Left ventricle myocardium superior (tissue), 1 donor: ENCODE measurements around the gene CEP72. TPM values are rescaled to one million over a fixed set of nuclear protein-coding genes. Genes with fewer than 3 reads are reported as not detected.

ENCODE experiments used
- ATAC-seq: fragments of 200-7000 bp; cut with Tn5 transposase; one replicate; pipeline ENCODE4 v1.9.1; 2020; ENCODE audit warnings: mild to moderate bottlenecking, moderate library complexity
- DNase-seq: peaks from one replicate; pipeline ENCODE4 v3.0.0-alpha.2; 2020
- intact Hi-C: fragments of 100-400 bp; cut with micrococcal nuclease; formaldehyde crosslinking; loops from one replicate; pipeline ENCODE4 v1.11.0; 2022
- total RNA-seq: library from RNA; stranded (reverse); fragmentation: NEBNext Ultra II Directional; extraction: Animal tissue kit (Norgen Biotek cat#: 25700); gene quantifications from one replicate; pipeline ENCODE4 v1.2.1, GENCODE V29; 2021
- donor health status: DM: no; HTN: yes; CAD: no; lungs with severe emphysema.

The CEP72 gene
- total RNA-seq, 1 donor from 2014 or later: 1.6 TPM

DNA sequence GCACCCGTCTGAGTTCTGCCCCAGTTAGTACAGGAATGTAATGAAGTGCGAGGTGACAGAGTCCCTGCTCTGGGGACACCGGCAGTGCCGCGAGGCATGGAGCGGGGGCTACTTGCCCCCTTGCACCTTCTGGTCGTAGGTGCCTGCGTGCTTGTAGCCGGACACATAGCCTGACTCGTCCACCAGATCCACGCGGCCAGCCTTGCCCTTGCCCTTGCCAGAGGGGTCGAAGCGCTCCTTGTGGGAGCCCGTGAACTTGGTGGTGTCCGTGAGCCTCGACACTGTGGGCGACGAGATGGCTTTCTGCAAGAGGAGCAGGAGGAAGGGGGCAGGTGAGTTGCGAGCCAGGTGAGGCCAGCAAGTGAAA lies 52.8 kb downstream of the CEP72 start:
- intact Hi-C loops: no loop called here
- ATAC-seq (no peak), DNase-seq (peak; percentile 27)

DNA sequence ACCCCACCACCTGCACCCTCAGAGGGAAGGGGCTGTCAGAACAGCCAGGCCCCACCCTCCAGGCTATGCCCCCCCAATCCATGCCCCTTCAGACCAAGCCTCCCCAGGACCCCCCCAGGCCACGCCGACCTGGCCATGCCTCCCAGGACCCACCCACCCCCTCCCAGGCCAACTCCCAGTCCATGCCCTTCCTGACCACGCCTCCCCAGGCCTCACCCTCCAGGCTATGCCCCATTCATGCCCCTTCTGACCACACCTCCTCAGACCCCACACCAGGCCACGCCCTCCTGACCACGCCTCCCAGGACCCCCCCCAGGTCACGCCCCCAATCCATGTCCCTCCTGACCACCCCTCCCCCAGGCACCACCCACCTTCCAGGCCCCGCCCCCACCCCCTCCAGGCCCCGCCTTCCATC lies 53.4 kb downstream of the CEP72 start:
- DNase-seq (no peak), ATAC-seq (no peak)
- intact Hi-C loops: no loop called here

DNA sequence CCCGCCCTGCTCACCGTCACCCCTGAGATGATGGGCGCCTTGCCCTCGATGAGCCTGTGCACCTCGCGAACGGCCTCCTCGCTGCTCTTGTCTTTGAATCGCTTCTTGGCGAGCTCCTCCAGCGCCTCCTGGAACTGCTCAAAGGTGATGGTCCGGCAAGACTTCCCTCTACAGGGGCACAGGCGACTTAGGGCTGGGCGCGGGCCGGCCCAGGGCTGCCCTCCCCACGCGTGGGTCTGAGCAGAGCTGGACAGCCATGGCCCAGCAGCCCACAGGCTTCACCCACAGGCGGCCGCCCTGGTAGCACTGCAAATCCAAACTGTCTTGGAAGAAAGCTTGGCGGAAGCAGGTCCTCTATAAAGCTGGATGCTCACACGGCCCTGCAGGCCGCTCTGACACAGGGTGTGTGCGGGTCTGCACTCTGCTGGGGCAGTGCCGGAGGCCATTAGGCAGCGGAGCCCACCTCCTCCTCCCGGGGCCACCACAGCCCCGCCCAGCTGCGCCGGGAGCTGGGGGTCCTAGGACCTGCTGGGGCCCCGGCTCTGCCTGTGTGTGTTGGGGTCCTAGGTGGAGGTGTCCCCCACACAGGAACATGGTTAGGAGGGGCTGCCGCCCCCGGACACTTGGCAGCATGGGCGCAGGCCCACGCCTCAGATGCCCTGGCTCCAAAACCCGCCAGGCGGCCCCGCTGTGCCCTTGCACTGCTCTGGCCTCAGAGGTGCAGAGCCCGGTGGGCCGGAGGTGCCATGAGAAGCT lies 54.0 kb downstream of the CEP72 start:
- ATAC-seq (no peak), DNase-seq (peak; percentile 18)
- intact Hi-C loops: no loop called here

DNA sequence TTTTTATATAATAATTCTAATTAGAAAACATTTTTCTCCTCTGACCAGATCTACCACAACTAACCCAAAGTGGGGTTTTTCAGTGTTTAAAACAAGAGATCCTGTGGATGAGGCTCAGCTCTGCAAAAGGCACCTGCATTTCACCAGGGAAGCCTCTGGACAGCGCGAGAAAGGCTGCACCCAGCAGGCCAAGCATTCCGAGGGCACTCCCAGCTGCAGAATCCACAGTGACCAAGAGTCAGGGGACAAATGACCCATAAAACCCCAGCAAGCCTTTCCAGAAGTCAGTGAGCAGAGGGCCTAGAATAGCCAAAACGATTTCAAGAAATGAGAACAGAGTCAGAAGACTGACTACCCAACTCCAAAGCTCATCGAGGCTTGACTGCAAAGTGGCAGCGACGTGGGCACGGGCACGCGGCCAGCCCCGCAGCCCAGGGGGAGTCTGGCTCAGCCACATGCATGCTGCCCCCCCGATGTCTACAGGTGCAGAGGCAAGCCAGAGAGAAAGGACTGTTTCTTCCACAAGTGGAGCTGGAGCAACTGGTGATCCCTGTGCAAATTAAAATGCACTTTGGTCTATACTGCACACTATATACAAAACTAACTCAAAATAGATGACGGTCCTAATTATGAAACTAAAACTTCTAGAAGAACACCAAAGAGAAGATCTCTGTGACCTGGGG lies 54.8 kb downstream of the CEP72 start:
- no peak for DNase-seq
- no peak for ATAC-seq
- intact Hi-C loops: no loop called here

DNA sequence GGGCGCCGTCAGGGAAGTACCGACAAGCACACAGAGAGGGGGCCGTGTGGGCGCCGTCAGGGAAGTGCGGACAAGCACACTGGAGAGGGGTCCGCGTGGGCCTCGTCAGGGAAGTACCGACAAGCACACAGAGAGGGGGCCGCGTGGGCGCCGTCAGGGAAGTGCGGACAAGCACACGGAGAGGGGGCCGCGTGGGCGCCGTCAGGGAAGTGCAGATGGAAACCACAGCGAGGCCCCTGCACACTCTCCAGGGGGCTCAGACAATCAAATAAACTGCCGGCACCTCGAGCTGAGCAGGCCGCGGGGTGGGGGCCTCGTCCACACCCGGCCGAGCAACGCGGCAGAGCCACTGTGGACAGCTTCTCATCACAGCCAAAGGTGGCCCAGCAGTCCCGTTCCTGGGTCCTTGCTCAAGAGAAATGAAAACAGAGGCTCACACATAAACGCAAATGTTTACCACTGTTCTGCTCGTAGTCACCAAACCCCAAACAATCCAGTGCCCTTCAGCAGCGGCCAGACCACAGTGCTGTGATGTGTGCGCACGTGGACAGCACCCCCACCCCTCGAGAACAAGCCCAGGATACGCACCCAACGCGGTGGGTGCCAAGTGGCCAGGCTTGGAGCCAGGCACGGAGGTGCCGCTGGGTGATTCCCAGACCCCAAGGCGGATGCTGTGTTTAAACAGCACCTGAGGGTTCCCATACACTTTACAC lies 56.3 kb downstream of the CEP72 start:
- intact Hi-C loops: no loop called here
- DNase-seq (no peak), ATAC-seq (no peak)

DNA sequence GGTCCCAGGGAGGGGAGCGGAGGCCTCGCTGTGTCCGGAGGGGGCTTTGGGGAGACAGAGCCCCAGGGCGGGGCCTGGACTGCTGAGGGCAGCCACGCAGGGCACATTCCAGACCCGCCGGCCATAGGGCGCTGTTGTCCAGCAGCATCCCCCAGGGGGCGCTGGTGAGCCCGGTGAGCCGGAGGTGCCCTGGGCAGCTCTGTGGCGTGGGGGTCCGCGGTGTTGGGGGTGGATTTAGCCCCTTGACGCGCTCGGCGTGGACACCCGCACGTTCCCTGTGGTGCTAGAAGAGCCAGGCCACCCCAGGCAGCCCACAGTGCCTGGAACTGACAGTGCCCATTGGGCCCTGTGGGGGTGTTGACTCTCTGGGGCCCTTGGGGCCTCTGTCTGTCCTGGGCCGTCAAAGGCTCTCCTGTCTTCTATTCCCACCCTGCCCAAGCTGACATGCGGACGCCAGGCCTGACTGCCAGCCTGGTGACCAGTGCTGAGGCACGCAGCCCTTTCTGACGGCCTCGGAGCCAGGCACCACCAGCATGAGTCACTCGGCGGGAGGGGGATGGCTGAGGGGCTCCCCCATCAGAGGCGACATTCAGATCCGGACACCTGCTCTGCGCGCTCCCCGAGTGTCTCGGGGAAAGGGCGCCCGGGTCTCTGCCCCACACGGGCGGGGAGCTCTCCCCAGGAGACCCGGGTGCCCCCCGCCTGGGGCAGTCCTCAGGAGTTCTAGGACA lies 57.1 kb downstream of the CEP72 start:
- intact Hi-C loops: no loop called here
- DNase-seq (peak; percentile 34), ATAC-seq (no peak)

DNA sequence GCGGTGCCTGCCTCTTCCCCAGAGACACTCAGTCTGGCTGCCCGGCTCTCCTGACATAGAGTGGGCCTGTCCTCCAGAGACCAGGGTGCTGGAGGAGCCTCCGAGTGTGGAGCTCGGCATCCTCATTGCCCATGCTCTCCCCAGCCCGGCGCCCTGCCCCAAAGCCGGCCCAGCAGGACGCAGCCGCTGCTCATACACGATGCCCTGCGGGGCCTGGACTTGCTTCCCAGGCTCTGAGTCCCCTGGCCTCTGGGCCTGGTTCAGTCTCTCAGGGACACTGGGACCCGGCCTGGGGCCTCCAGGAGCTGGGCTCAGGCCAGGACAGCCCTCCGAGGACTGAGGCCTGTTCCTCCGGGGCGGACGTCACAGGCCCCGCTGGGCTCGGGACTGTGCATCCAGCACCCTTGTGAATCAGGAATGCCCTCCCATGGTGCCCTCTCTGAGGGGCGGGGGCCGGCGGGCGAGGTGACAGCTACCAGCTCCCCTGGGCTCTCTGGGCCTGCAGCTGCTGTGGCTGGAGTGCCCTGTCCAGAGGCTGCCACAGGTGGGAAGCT lies 57.8 kb downstream of the CEP72 start:
- DNase-seq (peak; percentile 35), ATAC-seq (no peak)
- intact Hi-C loops: no loop called here

DNA sequence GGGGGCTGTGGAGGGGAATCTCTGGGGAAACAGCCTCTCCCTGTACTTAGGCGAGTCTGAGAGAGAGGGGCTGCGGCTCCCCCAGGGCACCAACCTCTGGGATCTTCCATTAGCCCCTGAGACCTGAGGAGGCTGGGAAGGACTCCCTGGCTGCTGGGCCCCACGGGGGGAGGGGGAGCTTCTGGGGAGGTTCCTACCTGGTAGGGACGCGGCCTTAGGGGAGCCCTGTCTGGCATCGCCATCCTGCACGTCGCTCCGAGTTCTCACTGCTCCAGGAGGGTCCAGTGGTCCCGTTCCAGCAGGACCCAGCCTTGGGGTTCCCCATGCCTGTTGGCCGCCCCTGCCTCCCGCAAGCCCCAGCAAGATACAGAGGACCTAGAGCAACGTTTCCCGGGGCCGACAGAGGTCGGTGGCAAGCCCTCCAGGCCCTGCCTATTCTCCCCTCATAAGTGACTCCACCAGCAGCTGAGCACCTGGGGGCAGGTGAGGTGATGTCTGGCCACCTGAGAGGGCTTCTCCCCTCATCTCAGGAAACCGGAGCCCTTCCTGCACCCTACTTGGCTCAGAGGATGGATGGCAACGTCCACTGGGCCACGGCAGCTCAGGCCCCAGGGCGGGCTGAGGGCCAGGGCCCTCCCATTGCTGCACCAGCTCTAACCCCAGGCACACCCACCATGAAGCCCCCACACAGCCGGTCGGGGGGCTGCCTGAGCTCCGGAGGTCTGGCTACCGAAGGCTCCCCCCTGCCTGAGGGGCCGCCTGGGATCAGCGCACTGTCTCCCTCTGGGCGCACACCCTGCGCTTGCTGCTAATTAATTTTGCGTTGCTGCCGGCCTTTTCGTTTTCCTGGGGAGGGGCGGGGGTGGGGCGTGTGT lies 58.5 kb downstream of the CEP72 start:
- no peak for ATAC-seq
- DNase-seq: no peak
- intact Hi-C loops: no loop called here

DNA sequence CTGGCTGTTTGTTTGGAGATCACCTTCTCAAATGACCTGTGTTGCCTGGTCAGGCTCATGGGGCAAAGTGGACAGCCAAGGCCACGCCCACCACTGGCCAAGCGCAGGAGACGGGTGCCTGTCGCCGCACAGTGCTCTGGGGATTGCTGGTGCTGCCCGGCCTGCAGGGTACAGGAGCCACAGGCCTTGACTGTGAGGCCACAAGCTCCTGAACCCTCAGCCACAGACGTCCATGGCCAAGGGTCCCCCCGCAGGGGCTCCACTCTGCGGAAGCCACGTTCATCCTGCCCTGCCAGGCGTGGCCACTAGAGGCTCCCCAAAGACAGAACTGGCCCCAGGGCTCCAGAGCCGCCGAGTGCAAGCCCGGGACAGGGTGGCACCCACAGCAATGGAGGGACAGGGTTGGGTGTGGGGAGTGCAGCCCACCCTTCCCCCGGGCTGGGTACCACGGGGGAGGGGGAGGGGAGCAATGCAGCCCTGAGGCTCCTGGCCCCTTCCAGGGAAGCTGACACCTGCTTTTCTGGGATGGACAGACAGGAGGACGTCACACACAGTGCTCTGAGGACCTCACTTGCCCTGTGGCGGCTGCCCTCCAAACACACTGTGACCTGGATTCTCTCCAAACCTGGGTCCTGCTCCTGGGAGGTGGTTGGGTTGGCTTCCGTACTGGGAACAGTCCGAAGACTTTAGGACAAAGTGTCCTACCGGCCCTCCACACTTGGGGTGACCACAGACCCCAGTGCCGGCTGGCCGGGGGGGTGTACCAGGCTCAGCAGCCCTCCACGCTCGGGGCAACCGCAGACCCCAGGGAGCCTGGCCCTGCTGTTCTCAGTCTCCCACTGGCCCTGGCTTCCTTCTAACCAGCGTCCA lies 59.6 kb downstream of the CEP72 start:
- intact Hi-C loops: no loop called here
- peak; percentile 86 for DNase-seq
- ATAC-seq: peak; percentile 73

DNA sequence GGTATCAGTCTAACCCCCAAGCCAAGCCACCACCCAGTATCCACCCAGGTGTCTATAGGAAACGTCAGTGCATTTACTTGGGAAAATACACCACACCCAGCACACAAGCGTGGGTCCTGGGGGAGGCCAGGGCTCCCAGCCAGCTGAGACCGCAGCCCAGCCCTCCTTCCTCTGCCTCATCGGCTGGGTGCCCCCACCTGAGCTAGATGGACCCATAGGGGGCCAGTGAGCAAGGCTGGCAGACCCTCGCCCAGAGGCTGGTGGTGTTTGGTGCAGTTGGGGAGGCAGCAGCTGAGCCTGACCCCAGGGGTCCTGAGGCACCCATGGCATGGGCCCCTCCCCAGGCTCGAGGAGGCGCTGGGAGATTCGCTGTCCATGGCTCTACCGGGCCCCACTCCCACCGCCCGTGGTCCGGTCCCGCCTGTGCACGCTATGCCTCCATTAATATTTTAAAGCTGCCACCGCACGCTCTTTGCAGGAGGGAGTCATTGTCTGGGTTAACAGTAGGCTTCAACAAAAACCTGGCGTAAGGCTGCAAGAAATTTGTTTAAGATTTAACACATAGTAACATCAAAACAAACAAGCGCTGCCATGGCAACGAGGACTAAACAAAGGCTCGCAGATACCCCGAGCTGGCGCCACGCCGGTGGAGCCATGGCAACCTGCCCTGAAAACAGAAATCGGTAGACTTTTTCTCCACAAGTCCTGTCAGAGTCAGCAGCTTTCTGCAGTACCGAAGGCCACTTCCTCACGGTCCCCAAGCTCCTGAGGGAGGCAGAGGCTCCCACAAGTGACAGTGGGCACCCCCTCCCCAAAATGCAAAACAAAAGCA lies 60.4 kb downstream of the CEP72 start:
- intact Hi-C loops: no loop called here
- peak; percentile 88 for DNase-seq
- peak; percentile 25 for ATAC-seq

DNA sequence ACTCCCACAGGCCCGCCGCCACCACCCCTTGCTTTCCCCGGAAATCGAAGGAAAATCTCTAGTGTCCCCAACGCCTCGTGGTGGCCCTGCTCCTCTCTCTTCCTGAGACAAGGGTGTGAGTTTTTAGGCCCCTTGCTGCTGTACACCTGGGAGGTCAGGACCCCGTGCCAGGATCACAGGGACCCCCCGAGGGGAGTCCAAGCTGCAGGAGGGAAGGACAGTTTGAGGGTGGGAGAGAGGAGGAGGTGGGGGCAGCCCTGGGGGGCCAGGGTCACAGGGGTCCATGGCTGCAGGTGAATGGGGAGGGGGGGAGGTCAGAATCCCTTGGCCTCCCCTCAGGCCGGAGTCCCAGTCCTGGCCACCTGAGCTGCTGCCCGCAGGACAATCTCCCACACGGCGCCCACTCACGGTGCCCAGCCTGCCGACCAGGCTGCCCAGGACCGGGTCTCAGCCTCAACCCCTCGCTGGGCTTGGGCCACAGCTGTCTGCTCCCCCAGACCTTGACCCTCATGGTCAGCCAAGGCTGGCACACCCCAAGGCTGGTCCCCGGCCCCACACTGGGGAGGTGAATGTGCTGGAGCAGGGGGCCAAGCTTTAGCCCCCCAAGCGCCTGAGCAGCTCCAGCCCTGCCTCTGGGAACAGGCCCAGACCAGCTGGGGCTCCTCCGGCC lies 61.2 kb downstream of the CEP72 start:
- ATAC-seq: no peak
- intact Hi-C loops: no loop called here
- DNase-seq: peak; percentile 32

DNA sequence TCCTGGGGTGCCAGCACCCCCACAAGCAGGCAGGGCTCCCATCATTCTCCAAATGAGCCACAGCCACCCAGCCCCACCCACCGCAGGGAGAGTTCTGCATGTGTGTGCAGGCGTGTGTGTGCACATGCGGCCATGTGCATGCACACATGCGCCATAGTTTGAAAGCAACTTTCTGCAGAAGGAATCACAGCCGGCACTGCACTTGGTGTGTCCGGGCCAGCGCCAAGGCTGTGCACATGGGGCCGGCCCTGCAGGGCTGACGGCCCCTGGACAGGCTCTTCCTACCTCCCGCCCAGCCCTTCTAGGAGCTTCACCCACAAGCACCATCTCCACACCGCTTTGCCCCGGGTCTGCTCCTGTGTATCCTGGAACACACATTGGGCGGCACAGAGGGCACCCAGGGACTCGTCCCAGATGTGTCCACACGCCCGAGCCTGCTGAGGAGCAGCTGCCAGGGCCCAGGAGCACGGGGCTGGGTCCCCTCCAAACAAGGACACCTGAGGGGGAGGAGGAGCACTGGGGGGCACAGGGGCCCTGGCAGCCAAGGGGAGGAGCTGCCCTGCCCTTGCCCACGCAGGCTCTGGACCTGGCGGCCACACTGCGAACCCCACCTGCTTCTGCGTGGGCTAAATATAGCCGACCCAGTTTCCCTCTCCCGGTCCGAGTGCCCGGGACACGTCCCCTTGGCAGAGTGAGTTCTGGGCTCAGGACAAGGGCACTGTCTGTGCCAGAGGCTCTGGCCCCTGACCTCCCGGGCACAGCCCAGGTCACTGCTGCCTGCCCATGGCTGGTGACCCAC lies 61.9 kb downstream of the CEP72 start:
- ATAC-seq: peak; percentile 75
- intact Hi-C loops: no loop called here
- DNase-seq: peak; percentile 82

DNA sequence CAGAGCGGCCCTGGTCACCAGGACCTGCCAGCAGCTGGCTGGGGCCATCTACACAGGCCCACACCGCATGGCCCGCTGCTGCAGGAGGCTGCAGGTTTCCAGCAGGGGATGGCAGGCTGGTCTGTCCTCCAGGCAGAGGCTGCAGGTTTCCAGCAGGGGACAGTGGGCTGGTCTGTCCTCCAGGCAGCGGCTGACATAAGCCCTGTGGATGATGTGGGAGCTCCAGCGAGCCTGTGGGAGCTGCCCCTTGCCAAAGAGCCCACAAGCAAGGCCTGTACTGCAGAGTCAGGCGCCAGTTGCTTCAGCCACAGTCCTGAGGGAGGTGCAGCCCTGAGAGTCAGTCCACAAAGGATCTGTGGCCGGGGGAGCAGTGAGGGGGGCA lies 62.5 kb downstream of the CEP72 start:
- ATAC-seq: peak; percentile 14
- DNase-seq: no peak
- intact Hi-C loops: no loop called here

DNA sequence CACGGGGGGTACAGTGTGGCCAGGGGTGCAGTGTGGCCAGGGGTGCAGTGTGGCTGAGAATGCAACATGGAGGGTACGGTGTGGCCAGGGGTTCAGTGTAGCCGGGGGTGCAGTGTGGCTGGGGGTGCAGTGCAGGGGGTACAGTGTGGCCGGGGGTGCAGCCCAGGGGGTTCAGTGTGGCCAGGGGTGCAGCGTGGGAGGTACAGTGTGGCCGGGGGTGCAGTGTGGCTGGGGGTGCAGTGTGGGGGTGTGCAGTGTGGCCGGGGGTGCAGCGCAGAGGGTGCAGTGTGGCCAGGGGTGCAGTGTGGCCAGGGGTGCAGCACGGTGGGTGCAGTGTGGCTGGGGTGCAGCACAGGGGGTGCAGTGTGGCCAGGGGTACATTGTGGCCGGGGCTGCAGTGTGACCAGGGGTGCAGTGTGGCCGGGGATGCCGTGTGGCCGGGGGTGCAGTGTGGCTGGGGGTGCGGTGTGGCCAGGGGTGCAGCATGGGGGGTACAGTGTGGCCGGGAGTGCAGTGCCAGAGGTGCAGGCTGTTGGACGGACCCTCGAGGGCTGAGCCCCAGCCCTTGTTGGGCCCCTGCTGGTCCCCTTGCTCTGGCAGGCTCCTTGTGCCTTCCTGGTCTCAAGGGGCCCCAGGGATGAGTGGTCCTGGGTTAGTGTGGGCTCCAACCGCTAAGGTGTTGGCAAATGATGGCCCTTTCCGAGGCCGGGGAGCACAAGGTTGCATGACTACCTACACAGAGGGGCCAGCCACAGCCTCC lies 63.2 kb downstream of the CEP72 start:
- intact Hi-C loops: no loop called here
- no peak for DNase-seq
- ATAC-seq: no peak
